Natural killer cell (primary cell): ENCODE measurements around the gene CD248. TPM values are rescaled to one million over a fixed set of nuclear protein-coding genes. Genes with fewer than 3 reads are reported as not detected.

Source experiments
- ATAC-seq, 3 donors: fragments of 150-1000 bp in 2 of 3; fragments of 200-7000 bp in 1 of 3; cut with Tn5 transposase; 1 replicate in 1 of 3; 2 replicates in 2 of 3; pipeline ENCODE4 v1.10.0; 2021; ENCODE audit warnings: mild to moderate bottlenecking in 2 of 3, moderate library complexity in 2 of 3
- DNase-seq, 2 donors: peaks; one replicate each; pipeline versions ENCODE4 v3.0.0 to v3.0.0-alpha.2; 2013 to 2021; ENCODE audit warnings: mixed read lengths in 1 of 2
- H3K27ac ChIP-seq: one replicate; pipeline ENCODE4 v1.5.1; 2013; ENCODE audit warnings: mild to moderate bottlenecking, low read length
- H3K27me3 ChIP-seq: one replicate; pipeline ENCODE4 v1.6.1; 2013; ENCODE audit warnings: low read length; ENCODE audit not compliant: control insufficient read depth, insufficient read depth
- H3K36me3 ChIP-seq: one replicate; pipeline ENCODE4 v1.6.1; 2013; ENCODE audit warnings: low read length; ENCODE audit not compliant: control insufficient read depth, insufficient read depth
- H3K4me1 ChIP-seq: one replicate; pipeline ENCODE4 v1.6.1; 2013; ENCODE audit warnings: low read length; ENCODE audit not compliant: control insufficient read depth, insufficient read depth
- H3K4me3 ChIP-seq: one replicate; pipeline ENCODE4 v1.5.1; 2013; ENCODE audit warnings: low read length
- H3K9me3 ChIP-seq: one replicate; pipeline ENCODE4 v1.6.1; 2013; ENCODE audit warnings: low read length; ENCODE audit not compliant: control insufficient read depth, insufficient read depth
- H3K27ac Mint-ChIP-seq, 2 donors: one replicate each; pipeline ENCODE4 v1.8.0; 2022; ENCODE audit warnings: mild to moderate bottlenecking in 2 of 2, mixed read lengths in 2 of 2, moderate library complexity in 1 of 2
- H3K27me3 Mint-ChIP-seq, 2 donors: one replicate each; pipeline ENCODE4 v1.8.0; 2022; ENCODE audit warnings: low read depth in 2 of 2, mixed read lengths in 2 of 2
- H3K36me3 Mint-ChIP-seq: one replicate; pipeline ENCODE4 v1.8.0; 2022; ENCODE audit warnings: mixed read lengths
- H3K4me1 Mint-ChIP-seq, 2 donors: one replicate each; pipeline ENCODE4 v1.8.0; 2022; ENCODE audit warnings: mixed read lengths in 2 of 2
- H3K4me3 Mint-ChIP-seq: one replicate; pipeline ENCODE4 v1.8.0; 2022; ENCODE audit warnings: mild to moderate bottlenecking, moderate library complexity, mixed read lengths
- H3K9me3 Mint-ChIP-seq, 2 donors: one replicate each; pipeline ENCODE4 v1.8.0; 2022; ENCODE audit warnings: mixed read lengths in 2 of 2
- CTCF ChIP-seq: fragments of 200-600 bp; IDR thresholded peaks from one replicate; pipeline ENCODE4 v1.8.0; 2022; ENCODE audit warnings: antibody characterized with exemption
- WGBS: methylation state at CpG from one replicate; pipeline ENCODE4 v1.1.7; 2013; ENCODE audit warnings: missing lambda C conversion rate; ENCODE audit not compliant: insufficient coverage; 5-methylcytosine and 5-hydroxymethylcytosine counted together
- intact Hi-C: fragments of 100-400 bp; cut with micrococcal nuclease; formaldehyde crosslinking; loops from one replicate; pipeline ENCODE4 v1.14.2; 2022
- total RNA-seq, 4 donors: library from RNA; stranded (reverse); fragments of 120-200 nt in 1 of 4; gene quantifications; one replicate each; pipeline versions ENCODE4 v1.2.3 to v1.2.4, GENCODE V29; 2013 to 2022

Gene CD248
- total RNA-seq, 3 donors from 2014 or later (not counting 1 experiment from before 2014, with no cell fraction given) = 0.23 to 0.40 (median 0.32) TPM

GRCh38 chr11:66294626-66295620 is 21.9 kb downstream of the CD248 start:
- Histone ChIP-seq H3K36me3 (no peaks in the 10 kb centered on the region), H3K27me3 (peaks cover 11% of the 10 kb centered on the region), H3K9me3 (no peaks in the 10 kb centered on the region), H3K27ac (no peak overlapping the region), H3K4me1 (peaks cover 14% of the 10 kb centered on the region), H3K4me3 (no peak overlapping the region)
- H3K27me3 Mint-ChIP-seq = peaks cover 28 to 29% of the 10 kb centered on the region in 2 donors
- ATAC-seq (no peak), DNase-seq (no peak)
- H3K27ac Mint-ChIP-seq = no peak overlapping the region
- 83% methylated on average over 123 of the region's 123 CpGs for WGBS
- intact Hi-C loops = no loop called here
- H3K9me3 Mint-ChIP-seq = no peaks in the 10 kb centered on the region
- no peak for TF ChIP-seq CTCF
- peaks cover 7 to 15% of the 10 kb centered on the region in 2 donors for H3K4me1 Mint-ChIP-seq
- H3K36me3 Mint-ChIP-seq = no peaks in the 10 kb centered on the region
- no peak overlapping the region for H3K4me3 Mint-ChIP-seq

GRCh38 chr11:66293777-66294625 is 22.8 kb downstream of the CD248 start:
- no peak for ATAC-seq
- peaks cover 22% of the 10 kb centered on the region for H3K4me1 ChIP-seq
- no peaks in the 10 kb centered on the region for H3K9me3 Mint-ChIP-seq
- peaks cover 28 to 32% of the 10 kb centered on the region in 2 donors for H3K27me3 Mint-ChIP-seq
- DNase-seq = no peak
- H3K4me3 ChIP-seq = no peak overlapping the region
- H3K36me3 ChIP-seq = no peaks in the 10 kb centered on the region
- no peak overlapping the region for H3K27ac Mint-ChIP-seq
- TF ChIP-seq CTCF = no peak
- no peaks in the 10 kb centered on the region for H3K36me3 Mint-ChIP-seq
- no peaks in the 10 kb centered on the region for H3K9me3 ChIP-seq
- H3K4me3 Mint-ChIP-seq = peak overlapping the region; percentile 21
- peaks cover 11% of the 10 kb centered on the region for H3K27me3 ChIP-seq
- no peak overlapping the region for H3K27ac ChIP-seq
- 81% methylated on average over 30 of the region's 30 CpGs for WGBS
- intact Hi-C loops = no loop called here
- peaks cover 17 to 24% of the 10 kb centered on the region in 2 donors for H3K4me1 Mint-ChIP-seq

DNA sequence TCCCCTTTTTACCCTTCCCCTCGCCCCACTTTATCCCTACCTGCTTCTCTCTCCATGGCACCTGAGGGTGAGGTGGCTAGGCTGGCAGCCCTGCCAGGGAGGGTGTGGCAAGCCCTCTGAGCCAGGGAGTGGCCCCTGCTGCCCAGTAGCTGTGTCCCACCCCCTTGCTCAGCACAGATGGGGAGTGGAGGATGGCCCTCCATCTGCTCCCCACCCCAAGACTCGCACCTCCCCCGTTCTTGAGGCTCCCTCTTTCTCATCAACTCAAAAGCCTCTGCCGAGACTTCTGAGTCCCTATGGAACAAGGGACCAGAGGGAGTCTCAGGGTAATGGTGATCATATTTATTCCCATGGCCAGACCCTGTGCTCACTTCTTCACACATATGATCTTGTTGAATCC is 23.5 kb downstream of the CD248 start:
- WGBS = 89% methylated on average over 3 of the region's 4 CpGs
- intact Hi-C loops = no loop called here

More for the DNA sequence above, 23.5 kb downstream of the CD248 start:
- Histone ChIP-seq H3K4me3 (no peak overlapping the region), H3K9me3 (no peaks in the 10 kb centered on the region), H3K27ac (no peak overlapping the region), H3K4me1 (peaks cover 25% of the 10 kb centered on the region), H3K36me3 (no peaks in the 10 kb centered on the region), H3K27me3 (peaks cover 11% of the 10 kb centered on the region)
- DNase-seq = no peak
- peak overlapping the region; percentile 21 for H3K4me3 Mint-ChIP-seq
- H3K27ac Mint-ChIP-seq = no peak overlapping the region
- H3K9me3 Mint-ChIP-seq = no peaks in the 10 kb centered on the region
- H3K27me3 Mint-ChIP-seq = peaks cover 28 to 32% of the 10 kb centered on the region in 2 donors
- H3K4me1 Mint-ChIP-seq = peaks cover 20 to 29% of the 10 kb centered on the region in 2 donors
- H3K36me3 Mint-ChIP-seq = no peaks in the 10 kb centered on the region
- TF ChIP-seq CTCF = no peak
- no peak for ATAC-seq
